Suprapubic skin (tissue), 4 donors: ENCODE measurements around the gene ITM2B. TPM values are rescaled to one million over a fixed set of nuclear protein-coding genes. Genes with fewer than 3 reads are reported as not detected.
"Not testable (repeated sequence)": the region's sequence is repeated elsewhere in the genome, so short reads cannot be mapped to it uniquely, and the experiment has no call there.

ENCODE experiments used
- DNase-seq, 2 donors: peaks; one replicate each; pipeline ENCODE4 v3.0.0-alpha.2; 2019; ENCODE audit warnings: low spot score in 2 of 2
- H3K27ac ChIP-seq: fragments of 200-600 bp; sonication (generic); one replicate; pipeline ENCODE4 v1.5.1; 2019
- H3K27me3 ChIP-seq: fragments of 200-600 bp; sonication (generic); one replicate; pipeline ENCODE4 v1.5.1; 2019
- H3K36me3 ChIP-seq: fragments of 200-600 bp; sonication (generic); one replicate; pipeline ENCODE4 v1.5.1; 2019
- H3K4me1 ChIP-seq: fragments of 200-600 bp; sonication (generic); one replicate; pipeline ENCODE4 v1.5.1; 2019
- H3K4me3 ChIP-seq: fragments of 200-600 bp; sonication (generic); one replicate; pipeline ENCODE4 v1.5.1; 2019; ENCODE audit warnings: mild to moderate bottlenecking
- H3K9me3 ChIP-seq: fragments of 200-600 bp; sonication (generic); one replicate; pipeline ENCODE4 v1.5.1; 2019
- EP300 ChIP-seq: sonication (generic); formaldehyde crosslinking; IDR thresholded peaks from one replicate; pipeline ENCODE4 v1.6.1; 2017; ENCODE audit warnings: antibody characterized with exemption
- POLR2A ChIP-seq, 2 donors: fragments of 450-650 bp; IDR thresholded peaks; one replicate each; pipeline ENCODE4 v1.6.1; 2017; ENCODE audit warnings: antibody characterized with exemption in 2 of 2, mild to moderate bottlenecking in 2 of 2, moderate library complexity in 2 of 2
- POLR2AphosphoS5 ChIP-seq, 3 donors: sonication (generic); formaldehyde crosslinking; IDR thresholded peaks; one replicate each; pipeline ENCODE4 v1.6.1; 2017; ENCODE audit warnings: antibody characterized with exemption in 3 of 3
- WGBS: methylation state at CpG from one replicate; pipeline ENCODE4 v1.1.5; 2018; 5-methylcytosine and 5-hydroxymethylcytosine counted together
- total RNA-seq, 4 donors: library from RNA; depleted of rRNA; stranded (reverse); fragments of >200 nt; gene quantifications; one replicate each; pipeline ENCODE4 v1.1.0, GENCODE V29; 2016
- TF ChIP-seq, protein P1 (sequence below), 2 donors: fragments of 200-600 bp in 1 of 2; fragments of 450-650 bp in 1 of 2; sonication (generic) in 1 of 2; IDR thresholded peaks; one replicate each; pipeline ENCODE4 v1.5.1; 2016 to 2019; ENCODE audit warnings: antibody characterized with exemption in 2 of 2, mild to moderate bottlenecking in 1 of 2, moderate library complexity in 1 of 2

ITM2B gene
- total RNA-seq, 4 donors from 2014 or later, result 511 to 726 (median 679) TPM

DNA sequence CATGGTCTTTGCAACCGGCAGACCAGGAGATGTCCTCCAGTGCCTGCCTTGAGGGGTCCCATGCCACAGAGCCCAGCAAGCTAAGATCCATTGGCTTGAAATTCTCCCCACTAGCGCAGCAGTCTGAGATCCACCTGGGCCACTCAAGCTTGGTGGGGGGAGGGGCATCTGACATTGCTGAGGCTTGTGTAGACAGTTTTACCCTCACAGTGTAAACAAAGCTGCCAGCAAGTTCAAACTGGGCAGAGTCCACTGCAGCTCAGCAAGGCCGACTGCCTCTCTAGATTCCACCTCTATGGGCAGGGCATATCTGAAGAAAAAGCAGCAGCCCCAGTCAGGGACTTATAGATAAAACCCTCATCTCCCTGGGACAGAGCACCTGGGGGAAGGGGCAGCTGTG is 32.0 kb upstream of the ITM2B start:
- DNase-seq, result no peak
- Histone ChIP-seq H3K4me3 (no peak overlapping the region), H3K27me3 (no peaks in the 10 kb centered on the region), H3K9me3 (no peaks in the 10 kb centered on the region), H3K4me1 (no peaks in the 10 kb centered on the region), H3K27ac (no peak overlapping the region), H3K36me3 (no peaks in the 10 kb centered on the region)
- TF ChIP-seq EP300 (no peak), POLR2A (IDR thresholded peaks at IDR 0.05) (no peak)
- TF ChIP-seq, protein P1, sequence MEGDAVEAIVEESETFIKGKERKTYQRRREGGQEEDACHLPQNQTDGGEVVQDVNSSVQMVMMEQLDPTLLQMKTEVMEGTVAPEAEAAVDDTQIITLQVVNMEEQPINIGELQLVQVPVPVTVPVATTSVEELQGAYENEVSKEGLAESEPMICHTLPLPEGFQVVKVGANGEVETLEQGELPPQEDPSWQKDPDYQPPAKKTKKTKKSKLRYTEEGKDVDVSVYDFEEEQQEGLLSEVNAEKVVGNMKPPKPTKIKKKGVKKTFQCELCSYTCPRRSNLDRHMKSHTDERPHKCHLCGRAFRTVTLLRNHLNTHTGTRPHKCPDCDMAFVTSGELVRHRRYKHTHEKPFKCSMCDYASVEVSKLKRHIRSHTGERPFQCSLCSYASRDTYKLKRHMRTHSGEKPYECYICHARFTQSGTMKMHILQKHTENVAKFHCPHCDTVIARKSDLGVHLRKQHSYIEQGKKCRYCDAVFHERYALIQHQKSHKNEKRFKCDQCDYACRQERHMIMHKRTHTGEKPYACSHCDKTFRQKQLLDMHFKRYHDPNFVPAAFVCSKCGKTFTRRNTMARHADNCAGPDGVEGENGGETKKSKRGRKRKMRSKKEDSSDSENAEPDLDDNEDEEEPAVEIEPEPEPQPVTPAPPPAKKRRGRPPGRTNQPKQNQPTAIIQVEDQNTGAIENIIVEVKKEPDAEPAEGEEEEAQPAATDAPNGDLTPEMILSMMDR (IDR thresholded peaks at IDR 0.05), result no peak
- 100% methylated on average over 1 of the region's 3 CpGs for WGBS

DNA sequence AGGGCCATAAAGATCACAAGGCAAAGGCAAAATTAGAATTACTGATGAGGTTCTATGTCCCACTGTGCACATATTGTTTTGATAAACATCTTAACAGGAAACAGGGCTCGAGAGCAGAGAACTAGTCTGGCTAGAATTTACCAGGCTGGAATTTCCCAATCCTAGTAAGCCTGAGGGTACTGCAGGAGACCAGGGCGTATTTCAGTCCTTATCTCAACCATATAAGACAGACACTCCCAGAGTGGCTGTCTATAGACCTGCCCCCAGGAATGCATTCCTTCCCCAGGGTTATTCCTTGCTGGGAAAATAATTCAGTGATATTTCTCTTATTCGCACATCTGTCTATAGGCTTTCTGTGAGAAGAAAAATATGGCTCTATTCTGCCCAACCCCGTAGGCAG is 25.8 kb upstream of the ITM2B start:
- not testable (repeated sequence) for H3K27ac ChIP-seq, DNase-seq, H3K4me1 ChIP-seq, H3K27me3 ChIP-seq, H3K36me3 ChIP-seq, H3K4me3 ChIP-seq, H3K9me3 ChIP-seq
- 55% methylated on average over 4 of the region's 4 CpGs for whole genome bisulfite sequencing

DNA sequence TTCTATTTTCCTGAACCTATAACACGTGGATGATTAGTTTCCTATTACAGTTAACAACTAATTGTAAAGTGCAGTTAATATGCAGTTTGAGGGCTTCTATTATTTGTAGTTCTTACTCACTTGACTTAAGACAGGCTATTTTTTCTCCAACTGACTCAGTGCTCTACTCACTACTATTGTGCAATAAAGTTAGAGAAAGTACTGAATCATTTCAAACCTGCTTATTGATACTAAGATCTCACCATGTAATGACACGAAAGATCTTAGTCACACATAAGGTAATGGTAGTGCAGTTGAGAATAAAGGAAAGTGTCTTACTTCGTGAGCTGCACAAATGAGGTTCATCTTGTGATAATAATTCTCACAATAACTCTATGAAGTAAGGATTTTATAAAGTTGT is 22.8 kb upstream of the ITM2B start:
- TF ChIP-seq POLR2A (IDR thresholded peaks at IDR 0.05), result no peak
- no peak for TF ChIP-seq EP300
- TF ChIP-seq POLR2AphosphoS5 (IDR thresholded peaks at IDR 0.05), result no peak
- TF ChIP-seq, protein P1 (IDR thresholded peaks at IDR 0.05), result no peak
- no peak for DNase-seq
- no peak overlapping the region for H3K4me3 ChIP-seq
- no peak overlapping the region for H3K27ac ChIP-seq
- no peaks in the 10 kb centered on the region for H3K9me3 ChIP-seq
- peaks cover 8% of the 10 kb centered on the region for H3K4me1 ChIP-seq
- 55% methylated on average over 3 of the region's 3 CpGs for WGBS
- no peaks in the 10 kb centered on the region for H3K27me3 ChIP-seq
- H3K36me3 ChIP-seq, result no peaks in the 10 kb centered on the region

GRCh38 chr13:48214519-48215121 is 18.4 kb upstream of the ITM2B start:
- DNase-seq, result no peak
- Histone ChIP-seq H3K36me3 (no peaks in the 10 kb centered on the region), H3K9me3 (no peaks in the 10 kb centered on the region), H3K4me1 (peaks cover 8% of the 10 kb centered on the region), H3K27me3 (no peaks in the 10 kb centered on the region), H3K27ac (no peak overlapping the region), H3K4me3 (no peak overlapping the region)
- no peak for TF ChIP-seq POLR2AphosphoS5 (IDR thresholded peaks at IDR 0.05)
- 60% methylated on average over 1 of the region's 1 CpG for WGBS

DNA sequence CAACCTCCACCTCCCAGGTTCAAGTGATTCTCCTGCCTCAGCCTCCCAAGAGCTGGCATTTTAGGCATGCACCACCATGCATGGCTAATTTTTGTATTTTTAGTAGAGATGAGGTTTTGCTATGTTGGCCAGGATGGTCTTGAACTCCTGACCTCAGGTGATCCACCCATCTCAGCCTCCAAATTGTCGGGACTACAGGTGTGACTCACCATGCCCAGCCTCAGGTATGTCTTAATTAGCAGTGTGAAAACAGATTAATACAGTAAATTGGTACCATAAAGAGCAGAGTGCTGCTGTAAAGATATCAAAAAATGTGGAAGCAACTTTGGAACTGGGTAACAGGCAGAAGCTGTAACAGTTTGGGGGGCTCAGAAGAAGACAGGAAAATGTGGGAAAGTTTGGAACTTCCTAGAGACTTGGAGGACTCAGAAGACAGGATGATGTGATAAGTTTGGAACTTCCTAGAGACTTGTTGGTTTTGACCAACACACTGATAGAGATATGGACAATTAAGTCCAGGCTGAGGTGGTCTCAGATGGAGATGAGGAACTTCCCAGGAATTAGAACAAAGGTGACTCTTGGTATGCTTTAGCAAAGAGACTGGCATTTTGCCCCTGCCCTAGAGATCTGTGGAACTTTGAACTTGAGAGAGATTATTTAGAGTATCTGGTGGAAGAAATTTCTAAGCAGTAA is 17.3 kb upstream of the ITM2B start:
- not testable (repeated sequence) for H3K36me3 ChIP-seq, H3K9me3 ChIP-seq, H3K27ac ChIP-seq, H3K4me1 ChIP-seq, H3K27me3 ChIP-seq, DNase-seq, H3K4me3 ChIP-seq
- 42% methylated on average over 1 of the region's 1 CpG for WGBS

DNA sequence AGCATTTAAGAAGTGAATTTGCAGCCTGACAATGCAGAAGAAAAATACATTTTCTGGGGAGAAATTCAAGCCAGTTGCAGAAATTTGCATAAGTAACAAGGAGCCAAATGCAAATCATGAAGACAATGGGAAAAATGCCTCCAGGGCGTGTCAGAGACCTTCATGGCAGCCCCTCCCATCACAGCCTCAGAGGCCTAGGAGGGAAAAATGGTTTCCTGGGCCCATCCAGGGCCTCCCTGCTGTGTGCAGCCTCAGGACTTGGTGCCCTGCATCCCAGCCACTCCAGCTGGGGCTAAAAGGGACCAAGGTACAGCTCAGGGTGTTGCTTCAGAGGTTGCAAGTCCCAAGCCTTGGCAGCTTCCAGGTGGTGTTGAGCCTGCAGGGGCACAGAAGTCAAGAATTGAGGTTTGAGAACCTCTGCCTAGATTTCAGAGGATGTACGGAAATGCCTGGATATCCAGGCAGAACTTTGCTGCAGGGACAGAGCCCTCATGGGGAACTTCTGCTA is 16.7 kb upstream of the ITM2B start:
- H3K4me1 ChIP-seq, result peaks cover 8% of the 10 kb centered on the region
- H3K9me3 ChIP-seq, result no peaks in the 10 kb centered on the region
- H3K4me3 ChIP-seq, result no peak overlapping the region
- 80% methylated on average over 2 of the region's 2 CpGs for WGBS
- no peak for TF ChIP-seq POLR2A (IDR thresholded peaks at IDR 0.05)
- no peak for TF ChIP-seq POLR2AphosphoS5 (IDR thresholded peaks at IDR 0.05)
- TF ChIP-seq, protein P1 (IDR thresholded peaks at IDR 0.05), result no peak
- no peak for TF ChIP-seq EP300
- no peak overlapping the region for H3K27ac ChIP-seq
- no peaks in the 10 kb centered on the region for H3K36me3 ChIP-seq
- DNase-seq, result no peak
- no peaks in the 10 kb centered on the region for H3K27me3 ChIP-seq
